Hepatocyte (in vitro differentiated cells): ENCODE data around the gene ZNF107. TPM values are rescaled to one million over a fixed set of nuclear protein-coding genes. Genes with fewer than 3 reads are reported as not detected.
"Not testable (repeated sequence)": the region's sequence is repeated elsewhere in the genome, so short reads cannot be mapped to it uniquely, and the experiment has no call there.

Experiments
- DNase-seq: peaks from one replicate; pipeline ENCODE4 v3.0.0-alpha.2; 2016; ENCODE audit warnings: low spot score
- H2AFZ ChIP-seq: fragments of 200-600 bp; sonication (generic); 2 replicates; pipeline ENCODE4 v1.6.0; 2016; ENCODE audit warnings: antibody characterized with exemption, mild to moderate bottlenecking
- H3K27ac ChIP-seq: fragments of 200-600 bp; sonication (generic); 2 replicates; pipeline ENCODE4 v1.5.1; 2016; ENCODE audit warnings: mild to moderate bottlenecking
- H3K27me3 ChIP-seq: fragments of 200-600 bp; sonication (generic); 2 replicates; pipeline ENCODE4 v1.6.1; 2016
- H3K36me3 ChIP-seq: fragments of 200-600 bp; sonication (generic); replicated peaks from 2 replicates; pipeline ENCODE4 v1.5.1; 2016; ENCODE audit warnings: low read depth; ENCODE audit not compliant: insufficient read depth
- H3K4me1 ChIP-seq: fragments of 200-600 bp; sonication (generic); 2 replicates; pipeline ENCODE4 v1.5.1; 2016; ENCODE audit warnings: mild to moderate bottlenecking, moderate library complexity; ENCODE audit not compliant: insufficient read depth
- H3K4me2 ChIP-seq: fragments of 200-600 bp; sonication (generic); 2 replicates; pipeline ENCODE4 v1.6.0; 2016
- H3K4me3 ChIP-seq: fragments of 200-600 bp; sonication (generic); 2 replicates; pipeline ENCODE4 v1.5.1; 2016; ENCODE audit warnings: mild to moderate bottlenecking
- H3K79me2 ChIP-seq: fragments of 200-600 bp; sonication (generic); 2 replicates; pipeline ENCODE4 v1.6.0; 2017; ENCODE audit warnings: mild to moderate bottlenecking
- H3K9me2 ChIP-seq: fragments of 200-600 bp; sonication (generic); replicated peaks from 2 replicates; pipeline ENCODE4 v1.6.0; 2017; ENCODE audit warnings: mild to moderate bottlenecking; ENCODE audit not compliant: insufficient read depth
- H3K9me3 ChIP-seq: fragments of 200-600 bp; sonication (generic); 2 replicates; pipeline ENCODE4 v1.5.1; 2016; ENCODE audit warnings: low read depth, mild to moderate bottlenecking
- H4K20me1 ChIP-seq: fragments of 200-600 bp; sonication (generic); 2 replicates; pipeline ENCODE4 v1.6.0; 2016; ENCODE audit warnings: mild to moderate bottlenecking; ENCODE audit not compliant: insufficient read depth, poor library complexity, severe bottlenecking
- EZH2 ChIP-seq: fragments of 200-600 bp; sonication (generic); IDR thresholded peaks from 2 replicates; pipeline ENCODE4 v1.6.1; 2016; ENCODE audit warnings: antibody characterized with exemption, mild to moderate bottlenecking, borderline replicate concordance
- EZH2phosphoT487 ChIP-seq: fragments of 200-600 bp; sonication (generic); IDR thresholded peaks from one replicate; pipeline ENCODE4 v1.6.1; 2018; ENCODE audit warnings: antibody characterized with exemption, mild to moderate bottlenecking, low read depth, moderate library complexity; ENCODE audit not compliant: unreplicated experiment, severe bottlenecking
- WGBS: methylation state at CpG from one replicate; pipeline ENCODE4 v1.1.6; 2016; ENCODE audit warnings: low lambda C conversion rate; ENCODE audit errors: missing lambda C conversion rate; 5-methylcytosine and 5-hydroxymethylcytosine counted together
- polyA plus RNA-seq: library from polyadenylated mRNA; unstranded; fragments of >200 nt; fragmentation: Nextera tagmentation; extraction: Ambion mirVana; gene quantifications from 2 replicates; pipeline ENCODE4 v1.2.1, GENCODE V29; 2016
- total RNA-seq: library from RNA; depleted of rRNA; stranded (reverse); fragments of >200 nt; gene quantifications from 2 replicates; pipeline ENCODE4 v1.2.3, GENCODE V29; 2014
- TF ChIP-seq, protein P1 (sequence below): fragments of 200-600 bp; sonication (generic); IDR thresholded peaks from 2 replicates; pipeline ENCODE4 v1.5.1; 2016; ENCODE audit warnings: antibody characterized with exemption, mild to moderate bottlenecking; ENCODE audit not compliant: poor library complexity

Gene ZNF107
- total and polyA plus RNA-seq, 2 experiments from 2014 or later: 0.63 to 2.2 TPM

DNA sequence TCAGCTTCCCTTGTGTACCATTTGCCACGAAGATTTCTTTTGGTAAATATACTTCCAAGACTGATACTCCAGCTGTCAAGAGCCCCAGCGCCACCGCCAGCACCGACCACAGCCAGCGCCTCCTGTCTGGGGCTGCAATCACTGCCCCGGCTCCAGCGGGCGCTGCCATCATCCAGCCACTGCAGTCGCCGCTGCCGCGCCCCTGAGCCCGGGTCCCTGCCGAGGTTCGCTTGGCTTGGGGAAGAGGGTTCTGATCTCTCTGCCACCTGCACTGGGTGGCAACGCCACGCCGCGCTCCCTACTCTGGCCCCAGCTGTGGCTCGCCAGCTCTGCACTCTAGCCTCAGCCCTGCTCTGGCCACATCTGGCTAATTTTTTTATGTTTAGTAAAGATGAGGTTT is 70.6 kb downstream of the ZNF107 start:
- Histone ChIP-seq H3K9me2 (no peaks in the 10 kb centered on the region), H3K36me3 (no peaks in the 10 kb centered on the region), H3K4me1 (no peaks in the 10 kb centered on the region), H2AFZ (no peak overlapping the region), H3K79me2 (no peaks in the 10 kb centered on the region), H3K27ac (no peak overlapping the region), H3K9me3 (no peaks in the 10 kb centered on the region), H3K4me2 (no peak overlapping the region), H4K20me1 (no peaks in the 10 kb centered on the region), H3K27me3 (no peaks in the 10 kb centered on the region), H3K4me3 (no peak overlapping the region)
- TF ChIP-seq EZH2 (no peak), EZH2phosphoT487 (no peak)
- TF ChIP-seq, protein P1, sequence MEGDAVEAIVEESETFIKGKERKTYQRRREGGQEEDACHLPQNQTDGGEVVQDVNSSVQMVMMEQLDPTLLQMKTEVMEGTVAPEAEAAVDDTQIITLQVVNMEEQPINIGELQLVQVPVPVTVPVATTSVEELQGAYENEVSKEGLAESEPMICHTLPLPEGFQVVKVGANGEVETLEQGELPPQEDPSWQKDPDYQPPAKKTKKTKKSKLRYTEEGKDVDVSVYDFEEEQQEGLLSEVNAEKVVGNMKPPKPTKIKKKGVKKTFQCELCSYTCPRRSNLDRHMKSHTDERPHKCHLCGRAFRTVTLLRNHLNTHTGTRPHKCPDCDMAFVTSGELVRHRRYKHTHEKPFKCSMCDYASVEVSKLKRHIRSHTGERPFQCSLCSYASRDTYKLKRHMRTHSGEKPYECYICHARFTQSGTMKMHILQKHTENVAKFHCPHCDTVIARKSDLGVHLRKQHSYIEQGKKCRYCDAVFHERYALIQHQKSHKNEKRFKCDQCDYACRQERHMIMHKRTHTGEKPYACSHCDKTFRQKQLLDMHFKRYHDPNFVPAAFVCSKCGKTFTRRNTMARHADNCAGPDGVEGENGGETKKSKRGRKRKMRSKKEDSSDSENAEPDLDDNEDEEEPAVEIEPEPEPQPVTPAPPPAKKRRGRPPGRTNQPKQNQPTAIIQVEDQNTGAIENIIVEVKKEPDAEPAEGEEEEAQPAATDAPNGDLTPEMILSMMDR: no peak
- WGBS: 92% methylated on average over 20 of the region's 20 CpGs
- DNase-seq: no peak

DNA sequence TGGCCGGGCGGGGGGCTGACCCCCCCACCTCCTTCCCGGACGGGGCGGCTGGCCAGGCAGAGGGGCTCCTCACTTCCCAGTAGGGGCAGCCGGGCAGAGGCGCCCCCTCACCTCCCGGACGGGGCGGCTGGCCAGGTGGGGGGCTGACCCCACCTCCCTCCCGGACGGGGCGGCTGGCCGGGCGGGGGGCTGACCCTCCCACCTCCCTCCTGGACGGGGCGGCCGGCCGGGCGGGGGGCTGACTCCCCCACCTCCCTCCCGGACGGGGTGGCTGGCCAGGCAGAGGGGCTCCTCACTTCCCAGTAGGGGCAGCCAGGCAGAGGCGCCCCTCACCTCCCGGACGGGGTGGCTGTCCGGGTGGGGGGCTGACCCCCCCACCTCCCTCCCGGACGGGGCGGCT is 72.5 kb downstream of the ZNF107 start:
- not testable (repeated sequence) for H3K9me2 ChIP-seq, H2AFZ ChIP-seq, DNase-seq, H3K4me2 ChIP-seq, H4K20me1 ChIP-seq, H3K36me3 ChIP-seq, H3K4me3 ChIP-seq, H3K4me1 ChIP-seq, H3K9me3 ChIP-seq, H3K79me2 ChIP-seq, H3K27ac ChIP-seq, H3K27me3 ChIP-seq
- no CpG with 5 or more reads among the region's 29 CpGs for WGBS

DNA sequence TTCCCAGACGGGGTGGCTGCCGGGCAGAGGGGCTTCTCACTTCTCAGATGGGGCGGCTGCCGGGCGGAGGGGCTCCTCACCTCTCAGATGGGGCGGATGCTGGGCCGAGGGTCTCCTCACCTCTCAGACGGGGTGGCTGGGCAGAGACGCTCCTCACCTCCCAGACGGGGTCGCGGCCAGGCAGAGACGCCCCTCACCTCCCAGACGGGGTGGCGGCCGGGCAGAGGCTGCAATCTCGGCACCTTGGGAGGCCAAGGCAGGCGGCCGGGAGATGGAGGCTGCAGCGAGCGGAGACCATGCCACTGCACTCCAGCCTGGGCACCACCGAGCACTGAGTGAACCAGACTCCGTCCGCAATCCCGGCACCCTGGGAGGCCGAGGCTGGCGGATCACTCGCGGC is 73.0 kb downstream of the ZNF107 start:
- H3K79me2 ChIP-seq, H3K9me2 ChIP-seq, H3K36me3 ChIP-seq, H4K20me1 ChIP-seq, H3K4me3 ChIP-seq, H2AFZ ChIP-seq, DNase-seq, H3K4me1 ChIP-seq, H3K27ac ChIP-seq, H3K27me3 ChIP-seq, H3K4me2 ChIP-seq, H3K9me3 ChIP-seq: not testable (repeated sequence)
- WGBS: 86% methylated on average over 9 of the region's 29 CpGs

DNA sequence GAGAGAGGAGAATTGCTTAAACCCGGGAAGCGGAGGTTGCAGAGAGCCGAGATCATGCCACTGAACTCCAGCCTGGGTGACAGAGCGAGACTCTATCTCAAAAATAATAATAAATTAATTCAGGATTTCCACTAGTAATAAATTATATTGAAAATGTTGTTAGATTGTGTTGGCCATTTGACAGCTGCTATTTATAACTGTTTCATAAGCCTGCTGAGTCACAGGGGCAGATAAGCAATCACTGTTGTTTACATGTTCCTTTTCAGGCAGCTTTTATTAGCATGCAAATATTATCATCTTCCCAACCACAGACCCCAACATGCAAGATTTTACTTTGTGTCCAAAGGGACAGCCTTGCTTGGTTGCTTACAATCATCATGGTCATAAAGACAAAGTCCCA is 78.7 kb downstream of the ZNF107 start:
- H4K20me1 ChIP-seq: no peaks in the 10 kb centered on the region
- no peaks in the 10 kb centered on the region for H3K27me3 ChIP-seq
- H3K4me3 ChIP-seq: no peak overlapping the region
- DNase-seq: no peak
- TF ChIP-seq EZH2phosphoT487 (no peak), EZH2 (no peak)
- TF ChIP-seq, protein P1: no peak
- H3K36me3 ChIP-seq: no peaks in the 10 kb centered on the region
- WGBS: 67% methylated on average over 4 of the region's 4 CpGs
- H3K9me2 ChIP-seq: no peaks in the 10 kb centered on the region
- H2AFZ ChIP-seq: no peak overlapping the region
- H3K4me2 ChIP-seq: no peak overlapping the region
- H3K27ac ChIP-seq: no peak overlapping the region
- H3K4me1 ChIP-seq: no peaks in the 10 kb centered on the region
- H3K9me3 ChIP-seq: no peaks in the 10 kb centered on the region
- H3K79me2 ChIP-seq: no peaks in the 10 kb centered on the region

DNA sequence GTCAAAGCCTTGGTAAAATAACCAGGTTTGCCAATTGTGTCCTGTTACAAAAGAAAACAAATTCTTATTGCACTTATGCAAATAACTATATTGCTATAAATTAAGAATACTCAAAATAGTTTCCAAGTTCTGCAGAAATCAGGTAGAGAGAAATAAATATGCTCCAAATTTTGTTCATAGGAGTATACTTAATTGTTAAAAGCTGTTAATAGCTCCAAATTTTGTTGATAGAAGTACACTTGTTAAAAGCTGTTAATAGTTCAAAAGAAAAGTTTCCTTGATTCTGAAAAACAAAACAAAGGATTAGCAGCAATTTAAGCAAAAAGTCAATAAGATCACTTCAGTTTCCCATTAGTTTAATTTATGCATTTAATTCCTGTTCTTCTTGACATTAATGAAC is 81.9 kb downstream of the ZNF107 start:
- DNase-seq: no peak
- H3K27ac ChIP-seq: no peak overlapping the region
- no peak overlapping the region for H3K4me3 ChIP-seq
- no peak overlapping the region for H3K4me2 ChIP-seq
- no peaks in the 10 kb centered on the region for H3K9me2 ChIP-seq
- H3K9me3 ChIP-seq: no peaks in the 10 kb centered on the region
- no peaks in the 10 kb centered on the region for H3K4me1 ChIP-seq
- TF ChIP-seq, protein P1: no peak
- no peak for TF ChIP-seq EZH2phosphoT487
- no peaks in the 10 kb centered on the region for H3K27me3 ChIP-seq
- H4K20me1 ChIP-seq: no peaks in the 10 kb centered on the region
- H3K79me2 ChIP-seq: no peaks in the 10 kb centered on the region
- H3K36me3 ChIP-seq: no peaks in the 10 kb centered on the region
- H2AFZ ChIP-seq: no peak overlapping the region
